ENCODE results near the gene MTHFD1L.

DNA sequence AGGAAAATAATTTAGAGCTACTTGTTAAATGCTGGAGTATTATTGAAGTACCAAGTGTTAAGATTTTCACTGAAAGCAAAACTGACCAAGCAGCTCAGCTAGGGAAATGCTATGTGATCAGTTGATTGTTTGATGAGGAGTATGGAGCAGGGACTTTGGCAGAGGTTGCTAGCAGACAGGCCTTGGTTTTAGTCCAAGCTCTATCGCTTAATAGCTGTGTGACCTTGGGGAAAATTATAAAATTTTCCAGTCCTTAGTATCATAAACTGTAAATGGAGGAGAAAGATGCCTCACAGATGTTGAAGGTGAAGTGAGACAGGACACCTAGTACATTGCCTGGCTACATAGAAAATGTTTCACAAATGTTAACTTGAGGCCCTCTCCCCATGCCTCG is 136.6 kb downstream of the MTHFD1L start:
- TF ChIP-seq, protein P1, sequence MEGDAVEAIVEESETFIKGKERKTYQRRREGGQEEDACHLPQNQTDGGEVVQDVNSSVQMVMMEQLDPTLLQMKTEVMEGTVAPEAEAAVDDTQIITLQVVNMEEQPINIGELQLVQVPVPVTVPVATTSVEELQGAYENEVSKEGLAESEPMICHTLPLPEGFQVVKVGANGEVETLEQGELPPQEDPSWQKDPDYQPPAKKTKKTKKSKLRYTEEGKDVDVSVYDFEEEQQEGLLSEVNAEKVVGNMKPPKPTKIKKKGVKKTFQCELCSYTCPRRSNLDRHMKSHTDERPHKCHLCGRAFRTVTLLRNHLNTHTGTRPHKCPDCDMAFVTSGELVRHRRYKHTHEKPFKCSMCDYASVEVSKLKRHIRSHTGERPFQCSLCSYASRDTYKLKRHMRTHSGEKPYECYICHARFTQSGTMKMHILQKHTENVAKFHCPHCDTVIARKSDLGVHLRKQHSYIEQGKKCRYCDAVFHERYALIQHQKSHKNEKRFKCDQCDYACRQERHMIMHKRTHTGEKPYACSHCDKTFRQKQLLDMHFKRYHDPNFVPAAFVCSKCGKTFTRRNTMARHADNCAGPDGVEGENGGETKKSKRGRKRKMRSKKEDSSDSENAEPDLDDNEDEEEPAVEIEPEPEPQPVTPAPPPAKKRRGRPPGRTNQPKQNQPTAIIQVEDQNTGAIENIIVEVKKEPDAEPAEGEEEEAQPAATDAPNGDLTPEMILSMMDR (IDR thresholded peaks at IDR 0.05; ENCODE audit: insufficient read depth, low read length, poor library complexity, severe bottlenecking) = no peak
- no peak for TF ChIP-seq EZH2phosphoT487 (conservative IDR thresholded peaks at IDR 0.05; ENCODE audit: low read length)

Measured in SU-DHL-6 (cell line).